Keratinocyte (primary cell): ENCODE measurements around the gene TVP23A. TPM values are rescaled to one million over a fixed set of nuclear protein-coding genes. Genes with fewer than 3 reads are reported as not detected.

Experiments used
- DNase-seq: peaks from one replicate; pipeline ENCODE4 v3.0.0-alpha.2; 2011; ENCODE audit warnings: low read depth, missing footprints, low spot score
- FAIRE-seq: peaks from 2 replicates; lab custom pipeline; 2011; peaks lifted over from hg19 to GRCh38; lab: Jason Lieb, UNC
- H2AFZ ChIP-seq: 2 replicates; pipeline ENCODE4 v1.6.0; 2012; ENCODE audit warnings: low read length, control low read depth, inconsistent platforms; ENCODE audit not compliant: control insufficient read depth
- H3K27ac ChIP-seq: 2 replicates; pipeline ENCODE4 v1.5.1; 2011; ENCODE audit warnings: low read length; ENCODE audit not compliant: control insufficient read depth, insufficient read depth
- H3K27me3 ChIP-seq: 3 replicates; pipeline ENCODE4 v1.6.0; 2011; ENCODE audit warnings: low read length; ENCODE audit not compliant: control insufficient read depth, insufficient read depth; ENCODE audit errors: extremely low read depth
- H3K36me3 ChIP-seq, 2 experiments: 2 replicates in 1 of 2; 3 replicates in 1 of 2; pipeline ENCODE4 v1.5.1; 2011; ENCODE audit warnings: low read length in 2 of 2, mild to moderate bottlenecking in 1 of 2; ENCODE audit not compliant: control insufficient read depth in 2 of 2, insufficient read depth in 2 of 2; ENCODE audit errors: extremely low read depth in 1 of 2
- H3K4me1 ChIP-seq: 3 replicates; pipeline ENCODE4 v1.5.1; 2011; ENCODE audit warnings: low read length; ENCODE audit not compliant: control insufficient read depth, insufficient read depth; ENCODE audit errors: extremely low read depth
- H3K4me2 ChIP-seq: 3 replicates; pipeline ENCODE4 v1.6.0; 2011; ENCODE audit warnings: low read depth, low read length; ENCODE audit not compliant: control insufficient read depth, insufficient read depth; ENCODE audit errors: extremely low read depth
- H3K4me3 ChIP-seq, 3 experiments: fragments of 200-600 bp in 1 of 3; sonication (generic) in 1 of 3; 2 replicates in 2 of 3; 3 replicates in 1 of 3; pipeline ENCODE4 v1.5.1; 2011 to 2016; ENCODE audit warnings: low read length in 3 of 3, mild to moderate bottlenecking in 3 of 3, control low read depth in 2 of 3, inconsistent platforms in 1 of 3, low read depth in 1 of 3, mixed read lengths in 1 of 3, mixed run types in 1 of 3, moderate library complexity in 1 of 3; ENCODE audit not compliant: control insufficient read depth in 2 of 3, insufficient read depth in 2 of 3; ENCODE audit errors: extremely low read depth in 1 of 3
- H3K79me2 ChIP-seq: 2 replicates; pipeline ENCODE4 v1.6.0; 2012; ENCODE audit warnings: low read length; ENCODE audit not compliant: control insufficient read depth, insufficient read depth
- H3K9ac ChIP-seq: 3 replicates; pipeline ENCODE4 v1.6.0; 2011; ENCODE audit warnings: low read length; ENCODE audit not compliant: control insufficient read depth, insufficient read depth; ENCODE audit errors: extremely low read depth
- H3K9me1 ChIP-seq: 3 replicates; pipeline ENCODE4 v1.6.0; 2011; ENCODE audit warnings: low read length; ENCODE audit not compliant: control insufficient read depth, insufficient read depth; ENCODE audit errors: extremely low read depth
- H3K9me3 ChIP-seq: 2 replicates; pipeline ENCODE4 v1.5.1; 2012; ENCODE audit warnings: low read depth, low read length; ENCODE audit not compliant: control insufficient read depth
- H4K20me1 ChIP-seq: 3 replicates; pipeline ENCODE4 v1.6.0; 2011; ENCODE audit warnings: low read length; ENCODE audit not compliant: control insufficient read depth, insufficient read depth; ENCODE audit errors: extremely low read depth
- EZH2 ChIP-seq: IDR thresholded peaks from one replicate; pipeline ENCODE4 v1.6.1; 2012; ENCODE audit warnings: inconsistent platforms, mild to moderate bottlenecking, low read length, moderate library complexity
- dilution Hi-C: fragments of 300-500 bp; cut with MboI; formaldehyde crosslinking; loops from one replicate; pipeline ENCODE4 v1.7.0; 2020; ENCODE audit warnings: low sequenced_read_pairs; ENCODE audit not compliant: extremely low pct_ligation_motif_present
- polyA plus RNA-seq, 5 experiments: library from polyadenylated mRNA; depleted of rRNA in 3 of 5; stranded (reverse) in 3 of 5; stranded (forward) in 1 of 5; unstranded in 1 of 5; fragments of >200 nt; gene quantifications; 1 replicate in 1 of 5; 2 replicates in 3 of 5; 3 replicates in 1 of 5; pipeline versions ENCODE4 v1.2.1 to v1.2.3, GENCODE V29; 2011 to 2012; ENCODE audit warnings: missing spikeins in 2 of 5, low read depth in 1 of 5, low replicate concordance in 1 of 5
- TF ChIP-seq, protein P1 (sequence below), 3 experiments: IDR thresholded peaks in 1 of 3; conservative IDR thresholded peaks in 1 of 3; optimal IDR thresholded peaks in 1 of 3; 2 replicates in 2 of 3; 3 replicates in 1 of 3; pipeline versions ENCODE3 to v1.5.1; 2011; ENCODE audit warnings: low read length in 3 of 3, mild to moderate bottlenecking in 3 of 3, moderate library complexity in 2 of 3, control low read depth in 1 of 3, inconsistent platforms in 1 of 3; ENCODE audit not compliant: insufficient read depth in 2 of 3; ENCODE audit errors: extremely low read depth in 1 of 3

TVP23A gene
- polyA plus RNA-seq, 1 donor (not counting 4 experiments of a cell fraction or from before 2014, with no cell fraction given) = not detected

DNA sequence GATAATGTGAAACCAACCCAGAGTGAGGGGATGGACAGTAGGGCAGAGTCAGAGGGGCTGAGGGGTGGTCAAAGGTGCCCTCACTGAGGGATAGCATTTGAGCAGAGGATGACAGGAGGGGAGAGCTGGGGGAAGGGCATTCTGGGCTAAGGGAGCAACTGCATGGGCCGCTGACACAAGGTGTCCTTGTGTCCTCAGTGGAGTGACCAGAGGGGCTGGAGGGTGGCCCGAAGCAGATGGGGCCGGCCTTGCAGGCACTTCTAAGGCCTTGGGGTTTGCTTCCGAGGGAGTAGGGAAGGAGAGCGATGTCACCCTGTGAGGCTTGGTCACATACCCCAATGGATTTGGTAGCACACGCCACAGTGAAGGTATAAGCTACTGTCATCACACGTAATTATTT lies 64.9 kb downstream of the TVP23A start:
- FAIRE-seq = no peak
- H3K4me2 ChIP-seq = no peak overlapping the region
- H3K4me1 ChIP-seq = peaks cover 3% of the 10 kb centered on the region
- no peak overlapping the region for H3K9ac ChIP-seq
- dilution Hi-C loops = no loop called here
- peaks cover 5% of the 10 kb centered on the region in 2 experiments for H3K36me3 ChIP-seq
- no peaks in the 10 kb centered on the region for H3K79me2 ChIP-seq
- no peak for TF ChIP-seq EZH2
- TF ChIP-seq, protein P1, sequence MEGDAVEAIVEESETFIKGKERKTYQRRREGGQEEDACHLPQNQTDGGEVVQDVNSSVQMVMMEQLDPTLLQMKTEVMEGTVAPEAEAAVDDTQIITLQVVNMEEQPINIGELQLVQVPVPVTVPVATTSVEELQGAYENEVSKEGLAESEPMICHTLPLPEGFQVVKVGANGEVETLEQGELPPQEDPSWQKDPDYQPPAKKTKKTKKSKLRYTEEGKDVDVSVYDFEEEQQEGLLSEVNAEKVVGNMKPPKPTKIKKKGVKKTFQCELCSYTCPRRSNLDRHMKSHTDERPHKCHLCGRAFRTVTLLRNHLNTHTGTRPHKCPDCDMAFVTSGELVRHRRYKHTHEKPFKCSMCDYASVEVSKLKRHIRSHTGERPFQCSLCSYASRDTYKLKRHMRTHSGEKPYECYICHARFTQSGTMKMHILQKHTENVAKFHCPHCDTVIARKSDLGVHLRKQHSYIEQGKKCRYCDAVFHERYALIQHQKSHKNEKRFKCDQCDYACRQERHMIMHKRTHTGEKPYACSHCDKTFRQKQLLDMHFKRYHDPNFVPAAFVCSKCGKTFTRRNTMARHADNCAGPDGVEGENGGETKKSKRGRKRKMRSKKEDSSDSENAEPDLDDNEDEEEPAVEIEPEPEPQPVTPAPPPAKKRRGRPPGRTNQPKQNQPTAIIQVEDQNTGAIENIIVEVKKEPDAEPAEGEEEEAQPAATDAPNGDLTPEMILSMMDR (optimal IDR thresholded peaks at IDR 0.05 in 1 of 3, IDR thresholded peaks at IDR 0.05 in 1 of 3, conservative IDR thresholded peaks at IDR 0.05 in 1 of 3; ENCODE audit: extremely low read depth in 1 of 3, insufficient read depth in 2 of 3, low read length in 3 of 3) = no peak
- H3K4me3 ChIP-seq = no peak overlapping the region
- peaks cover 2% of the 10 kb centered on the region for H3K9me1 ChIP-seq
- no peaks in the 10 kb centered on the region for H3K27me3 ChIP-seq
- H3K9me3 ChIP-seq = no peaks in the 10 kb centered on the region
- no peaks in the 10 kb centered on the region for H4K20me1 ChIP-seq
- no peak overlapping the region for H3K27ac ChIP-seq
- DNase-seq = no peak
- no peak overlapping the region for H2AFZ ChIP-seq

DNA sequence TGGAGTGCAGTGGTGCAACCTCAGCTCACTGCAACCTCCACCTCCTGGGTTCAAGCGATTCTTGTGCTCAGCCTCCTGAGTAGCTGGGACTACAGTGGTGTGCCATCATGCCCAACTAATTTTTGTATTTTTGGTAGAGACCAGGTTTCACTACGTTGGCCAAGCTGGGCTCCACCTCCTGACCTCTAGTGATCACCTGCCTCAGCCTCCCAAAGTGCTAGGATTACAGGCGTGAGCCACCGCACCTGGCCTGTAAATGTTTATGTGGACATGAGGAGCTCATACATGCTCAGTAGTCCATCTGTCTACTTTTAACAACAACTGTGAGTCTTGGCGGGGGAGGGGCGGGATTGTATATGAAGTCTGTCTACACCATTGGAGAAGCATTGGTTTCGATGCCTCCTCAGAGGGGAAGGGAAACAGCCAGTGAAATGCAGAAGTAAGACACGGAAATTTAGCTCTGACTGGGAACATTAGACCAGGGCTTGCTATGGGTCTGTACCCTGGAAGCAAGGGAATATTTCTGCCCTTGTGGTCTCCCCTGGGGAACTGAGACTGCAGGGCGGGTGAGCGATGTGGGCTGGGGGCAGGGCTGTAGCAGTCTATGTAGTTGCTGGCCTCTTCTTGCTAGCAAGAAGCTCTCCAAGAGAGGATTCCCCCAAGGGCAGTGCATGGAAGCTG lies 65.6 kb downstream of the TVP23A start:
- H3K9me3 ChIP-seq = no peaks in the 10 kb centered on the region
- H4K20me1 ChIP-seq = no peaks in the 10 kb centered on the region
- H3K4me1 ChIP-seq = peaks cover 3% of the 10 kb centered on the region
- H3K9ac ChIP-seq = no peak overlapping the region
- H3K9me1 ChIP-seq = peaks cover 2% of the 10 kb centered on the region
- H2AFZ ChIP-seq = no peak overlapping the region
- dilution Hi-C loops = no loop called here
- H3K27me3 ChIP-seq = no peaks in the 10 kb centered on the region
- H3K4me3 ChIP-seq = no peak overlapping the region
- no peak overlapping the region for H3K4me2 ChIP-seq
- no peak for FAIRE-seq
- no peak for DNase-seq
- H3K79me2 ChIP-seq = no peaks in the 10 kb centered on the region
- H3K27ac ChIP-seq = no peak overlapping the region
- TF ChIP-seq, protein P1 (optimal IDR thresholded peaks at IDR 0.05 in 1 of 3, IDR thresholded peaks at IDR 0.05 in 1 of 3, conservative IDR thresholded peaks at IDR 0.05 in 1 of 3; ENCODE audit: extremely low read depth in 1 of 3, insufficient read depth in 2 of 3, low read length in 3 of 3) = no peak
- no peak for TF ChIP-seq EZH2
- peaks cover 5% of the 10 kb centered on the region in 2 experiments for H3K36me3 ChIP-seq
